Superior temporal gyrus (tissue), 1 donor: ENCODE measurements around the gene BAAT.
"Not testable (repeated sequence)": the region's sequence is repeated elsewhere in the genome, so short reads cannot be mapped to it uniquely, and the experiment has no call there.

Experiments
- DNase-seq: peaks from one replicate; pipeline ENCODE4 v3.0.0-alpha.2; 2016; ENCODE audit errors: extremely low spot score

Gene BAAT

DNA sequence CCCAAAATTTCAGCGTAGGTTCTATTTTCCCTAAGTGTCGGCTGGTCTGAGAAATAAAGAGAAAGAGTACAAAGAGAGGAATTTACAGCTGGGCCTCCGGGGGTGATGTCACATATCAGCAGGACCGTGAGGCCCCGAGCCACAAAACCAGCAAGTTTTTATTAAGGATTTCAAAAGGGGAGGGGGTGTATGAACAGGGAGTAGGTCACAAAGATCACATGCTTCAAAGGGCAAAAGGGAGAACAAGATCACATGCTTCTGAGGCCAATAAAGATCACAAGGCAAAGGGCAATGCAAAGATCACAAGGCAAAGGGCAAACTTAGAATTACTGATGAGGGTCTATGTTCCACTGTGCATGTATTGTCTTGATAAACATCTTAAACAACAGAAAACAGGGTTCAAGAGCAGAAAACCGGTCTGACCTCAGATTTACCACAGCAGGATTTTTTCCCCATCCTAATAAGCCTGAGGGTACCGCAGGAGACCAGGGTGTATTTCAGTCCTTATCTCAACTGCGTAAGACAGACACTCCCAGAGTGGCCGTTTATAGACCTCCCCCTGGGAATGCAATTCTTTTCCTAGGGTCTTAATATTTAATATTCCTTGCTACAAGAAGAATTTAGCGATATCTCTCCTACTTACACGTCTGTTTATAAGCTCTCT is at the start of gene BAAT:
TSS of gene BAAT (minus strand) at position 134 of the 664 bp plus-strand sequence. CDS start 13,602 bp downstream, outside the sequence.
- DNase-seq, result not testable (repeated sequence)

DNA sequence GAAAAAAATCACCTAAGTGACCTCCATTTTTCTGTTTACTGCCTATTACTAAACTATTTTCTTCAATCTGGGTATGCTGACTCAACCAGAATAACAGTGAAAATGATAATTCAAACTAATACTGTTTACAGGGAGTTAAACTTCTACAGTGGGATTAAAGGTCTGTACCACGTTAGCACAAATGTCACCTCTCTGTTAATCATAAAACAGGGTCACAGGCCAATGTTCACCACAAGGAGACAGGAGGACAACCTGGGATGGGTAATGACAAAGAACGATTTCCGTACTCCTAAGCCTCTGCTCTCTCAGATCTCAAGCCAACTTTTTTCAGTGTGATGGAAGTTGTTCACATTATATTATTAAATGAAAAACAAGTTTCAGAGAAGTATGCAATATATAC is 48.4 kb upstream of the BAAT start:
- DNase-seq, result no peak

DNA sequence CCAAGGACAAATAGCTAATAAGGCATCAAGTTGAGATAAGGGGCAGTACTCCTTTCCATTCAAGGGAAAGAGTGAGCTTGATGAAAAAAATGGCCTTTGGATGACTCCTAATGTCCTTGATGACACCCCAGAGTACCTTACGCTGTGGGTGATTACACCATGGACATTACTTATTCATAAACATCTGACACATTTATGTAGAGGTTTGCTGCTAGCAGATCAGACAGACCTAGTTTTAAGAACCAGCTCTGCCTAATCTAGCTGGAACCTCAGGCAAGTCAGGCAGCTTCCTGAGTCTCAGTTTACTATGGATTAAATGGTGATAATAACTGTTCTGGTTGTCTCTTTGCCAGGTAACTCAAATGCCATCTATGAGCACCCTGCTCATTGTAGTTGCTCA is 47.9 kb upstream of the BAAT start:
- no peak for DNase-seq

DNA sequence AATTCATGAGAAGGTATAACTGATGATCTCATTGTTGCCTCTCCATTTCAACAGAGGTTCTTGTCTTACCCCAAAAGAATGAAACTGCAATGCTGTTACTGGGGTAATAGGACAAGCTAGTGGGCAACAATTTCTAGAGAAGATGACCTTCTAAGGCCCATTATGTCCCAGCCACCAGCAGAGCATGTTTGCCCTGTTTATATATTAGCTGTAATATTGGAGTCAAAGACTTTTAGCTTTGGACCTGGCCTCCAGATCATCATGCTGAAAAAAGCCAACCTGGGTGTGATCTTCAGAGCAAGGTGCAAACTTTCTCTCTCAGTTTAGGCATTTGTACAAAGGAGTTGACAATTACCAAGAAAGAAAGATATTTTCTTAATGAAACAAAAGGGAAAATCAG is 47.4 kb upstream of the BAAT start:
- DNase-seq, result no peak

DNA sequence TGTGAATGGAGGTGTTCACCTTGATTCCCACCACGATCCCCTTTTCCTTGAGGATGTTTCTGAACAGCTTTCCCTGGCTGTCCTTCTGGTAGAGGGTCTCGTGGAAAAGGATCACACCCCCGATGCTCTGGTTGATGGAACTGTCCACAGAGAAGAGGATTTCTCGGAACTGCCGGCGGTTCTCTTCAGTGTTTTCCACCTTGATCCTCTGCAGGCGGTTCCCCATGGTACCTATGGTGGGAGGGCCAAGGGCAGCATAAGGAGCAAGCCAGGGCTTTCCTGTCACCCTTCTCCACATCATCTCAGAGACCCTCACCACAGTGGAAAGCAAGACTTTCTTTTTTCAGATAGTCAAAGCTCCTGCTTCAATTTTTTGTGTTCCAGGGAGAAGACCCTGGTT is 44.9 kb upstream of the BAAT start:
- DNase-seq, result no peak

DNA sequence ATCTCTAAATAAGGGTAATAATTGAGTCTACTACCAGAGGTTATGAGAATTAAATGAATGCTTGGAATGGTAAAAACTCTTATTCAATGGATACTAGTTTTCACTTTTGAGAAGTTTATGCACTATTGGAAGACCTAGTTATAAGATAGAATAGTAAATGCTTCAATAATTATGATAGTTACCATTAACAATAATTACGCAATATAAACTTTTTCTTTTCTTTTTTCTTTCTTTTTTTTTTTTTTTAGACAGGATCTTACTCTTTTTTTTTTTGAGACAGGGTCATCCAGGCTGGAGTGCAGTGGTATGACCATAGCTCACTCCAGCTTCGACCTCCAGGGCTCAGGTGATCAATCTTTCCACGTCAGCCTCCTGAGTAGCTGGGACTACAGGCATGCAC is 44.1 kb upstream of the BAAT start:
- DNase-seq, result no peak

DNA sequence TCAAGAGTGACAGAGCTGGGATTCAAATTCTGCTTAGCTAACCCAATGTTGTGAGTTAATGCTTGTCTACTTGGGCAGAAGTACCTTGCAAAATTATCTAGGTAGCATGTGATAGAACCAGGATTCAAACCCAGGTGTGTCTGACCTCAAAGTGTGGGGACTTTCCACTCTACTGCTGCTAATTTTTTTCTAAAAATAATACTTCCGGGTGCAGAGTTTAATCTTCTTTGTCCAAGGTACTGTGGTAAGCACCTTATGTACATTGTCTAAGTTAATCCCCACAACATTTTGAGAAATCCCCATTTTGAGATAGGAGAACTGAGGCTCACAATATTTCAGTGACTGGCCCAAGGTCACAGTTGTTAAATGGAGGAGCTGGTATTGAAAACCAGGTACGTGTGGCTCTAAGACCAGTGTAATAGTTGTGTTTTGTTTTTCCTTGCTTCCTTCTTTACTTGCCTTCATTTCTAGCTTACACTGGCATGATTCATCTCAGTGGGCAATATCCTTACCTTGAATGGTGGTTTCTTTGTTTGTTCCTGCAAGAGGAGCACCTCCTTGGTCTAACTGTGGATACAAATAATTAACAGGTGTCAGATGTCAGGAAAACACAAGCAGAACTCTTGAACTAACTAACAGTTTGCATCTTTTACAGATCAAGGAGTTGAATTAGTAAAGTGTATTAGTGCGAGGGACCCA is 43.3 kb upstream of the BAAT start:
- no peak for DNase-seq

DNA sequence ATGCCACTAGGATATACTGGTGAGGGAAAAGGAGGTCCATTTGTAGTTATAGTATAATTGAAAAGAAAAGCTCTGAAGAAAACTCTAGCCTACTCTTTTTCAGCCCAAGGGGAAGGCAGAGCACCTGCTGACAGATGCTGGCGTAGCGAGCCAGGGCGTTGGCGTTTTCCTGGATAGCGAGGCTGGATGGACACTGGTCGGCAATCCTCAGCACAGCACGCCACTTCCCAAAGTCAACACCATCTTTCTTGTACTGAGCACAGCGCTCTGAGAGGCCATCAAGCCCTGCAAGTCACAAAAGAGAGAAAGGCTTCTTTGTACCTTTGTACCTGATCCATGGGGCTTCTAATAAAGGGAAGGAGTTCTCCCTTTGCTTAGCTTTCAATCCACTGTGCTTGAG is 42.6 kb upstream of the BAAT start:
- no peak for DNase-seq

DNA sequence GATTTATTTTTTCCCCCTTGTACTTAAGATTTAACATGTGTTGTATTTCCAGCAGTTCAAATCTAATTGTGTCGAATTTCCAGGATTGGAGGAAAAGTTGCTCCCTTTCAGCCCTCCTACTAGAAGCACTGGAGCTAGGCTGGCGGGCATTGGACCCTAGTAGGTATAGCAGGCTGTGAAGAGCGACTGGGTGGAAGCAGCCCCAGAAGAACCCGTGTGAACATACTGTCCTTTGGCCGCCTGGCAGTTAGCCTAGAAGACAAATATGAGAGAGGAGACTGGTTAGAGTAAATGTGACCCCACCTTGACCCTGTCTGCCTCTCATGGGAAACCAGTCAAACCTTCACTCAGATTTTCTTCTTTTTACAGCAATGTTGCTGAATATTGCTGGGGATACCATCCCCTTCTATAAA is 36.9 kb upstream of the BAAT start:
- no peak for DNase-seq

DNA sequence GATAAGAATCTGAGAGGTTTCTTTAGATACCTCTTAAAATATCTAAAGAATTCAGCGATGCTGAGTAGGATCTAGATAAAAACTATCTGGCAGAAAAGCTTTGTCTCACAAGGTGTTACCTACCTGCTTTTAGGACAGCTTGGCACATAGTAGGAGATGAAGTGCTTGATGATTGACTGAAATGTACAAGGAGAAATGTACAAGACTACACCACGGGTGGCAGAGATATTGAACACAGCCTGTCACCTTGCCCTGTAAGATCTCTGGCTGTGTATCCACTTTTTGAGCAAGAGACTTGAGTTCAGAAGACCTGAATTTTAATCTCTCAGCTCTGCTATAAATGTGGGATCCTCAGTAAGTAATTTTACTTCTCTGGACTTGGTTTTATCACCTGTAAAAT is 35.1 kb upstream of the BAAT start:
- DNase-seq, result no peak

DNA sequence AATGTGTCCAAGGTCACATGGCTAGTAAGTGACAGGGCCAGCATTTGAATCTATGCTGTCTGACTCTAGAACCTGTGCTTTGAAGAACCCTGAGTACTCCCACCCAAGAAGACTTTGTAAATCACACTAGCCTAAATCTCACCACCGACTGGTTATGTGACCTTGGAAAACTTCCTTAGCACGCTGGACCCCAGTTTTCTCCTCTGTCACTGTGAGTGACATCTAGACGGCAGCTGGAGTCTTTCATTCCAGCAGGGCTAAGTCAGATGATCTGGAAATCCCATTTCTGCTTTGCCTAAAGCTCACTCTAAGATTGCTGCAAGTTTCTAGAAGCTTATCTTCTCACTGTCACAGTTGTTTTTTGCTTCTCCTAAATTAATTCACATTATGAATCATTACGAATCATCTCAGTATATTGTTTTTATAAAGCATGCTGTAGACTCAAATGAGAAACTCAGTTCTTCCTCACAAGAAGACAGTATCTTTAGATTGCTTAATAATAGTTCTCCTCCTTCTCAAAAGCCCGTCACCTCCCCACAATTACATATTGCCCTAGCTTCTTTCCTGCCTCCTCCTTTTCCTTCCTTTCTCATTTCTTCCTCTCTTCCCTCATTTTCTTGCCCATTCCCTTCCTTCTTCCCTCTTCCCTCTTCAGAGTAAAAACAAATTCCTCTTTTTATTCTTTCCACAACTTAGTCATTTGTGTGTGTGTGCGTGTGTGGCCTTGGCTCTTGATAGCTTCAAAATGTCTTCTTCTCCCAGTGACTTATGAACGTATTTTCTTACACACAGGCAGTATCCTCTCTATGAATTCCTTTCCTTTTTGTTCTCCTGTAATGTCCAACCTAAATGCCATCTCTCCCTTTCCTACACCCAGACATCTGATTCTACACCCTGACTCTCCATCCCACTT is 34.0 kb upstream of the BAAT start:
- DNase-seq, result no peak

DNA sequence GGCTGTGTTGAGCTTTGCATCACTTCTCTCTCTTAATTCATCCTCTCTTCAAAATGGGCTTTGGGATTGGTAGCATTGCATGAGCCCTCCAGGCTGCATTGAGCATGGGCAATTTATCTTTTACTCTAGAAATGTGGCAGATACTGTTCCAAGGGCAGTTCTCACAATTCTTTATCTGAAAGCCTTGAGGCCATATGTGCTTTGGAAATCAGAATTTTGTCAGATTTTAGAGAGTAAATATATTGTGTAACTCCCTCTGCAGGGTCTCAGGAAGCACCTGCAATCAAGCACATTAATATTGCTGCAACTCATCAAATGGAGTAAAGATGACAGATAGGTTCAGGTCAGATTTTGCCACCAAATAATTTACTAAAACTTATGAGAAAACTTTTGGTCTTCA is 33.2 kb upstream of the BAAT start:
- DNase-seq, result no peak

DNA sequence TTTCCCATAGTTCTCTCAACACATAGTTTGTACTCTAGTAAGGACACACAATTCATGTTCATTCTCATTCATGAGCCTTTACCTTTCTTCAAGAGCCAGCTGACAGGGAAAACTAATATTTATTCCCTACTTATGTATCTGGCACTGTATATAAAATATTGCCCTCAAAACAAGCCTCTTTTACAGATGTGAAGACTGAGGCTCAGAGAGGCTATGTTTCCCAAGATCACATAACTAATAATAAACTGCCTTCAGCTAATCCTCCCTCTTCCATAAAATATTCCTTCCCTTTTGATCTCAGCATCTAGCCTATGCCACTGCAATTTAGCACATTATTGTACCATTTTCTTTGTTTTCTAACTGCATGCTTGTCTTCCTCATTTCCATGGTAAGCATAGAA is 32.6 kb upstream of the BAAT start:
- no peak for DNase-seq

DNA sequence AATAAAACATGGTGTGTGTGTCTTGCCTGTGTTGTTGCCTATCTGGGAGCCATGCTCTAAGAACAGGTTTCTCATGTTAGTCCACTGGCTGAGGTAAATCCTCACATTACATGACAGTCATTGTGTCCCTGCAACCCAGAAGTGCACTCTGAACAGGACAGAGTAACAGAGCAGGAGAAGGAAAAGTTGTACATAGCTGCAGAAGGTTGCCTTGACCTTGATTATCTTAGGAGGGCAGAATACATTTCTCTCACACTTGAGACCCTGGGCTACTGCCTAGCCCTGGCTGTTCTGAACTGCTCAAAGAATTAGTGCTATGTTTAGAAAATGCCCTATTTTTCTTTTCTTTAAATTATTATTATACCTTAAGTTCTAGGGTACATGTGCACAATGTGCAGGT is 30.8 kb upstream of the BAAT start:
- DNase-seq, result no peak

DNA sequence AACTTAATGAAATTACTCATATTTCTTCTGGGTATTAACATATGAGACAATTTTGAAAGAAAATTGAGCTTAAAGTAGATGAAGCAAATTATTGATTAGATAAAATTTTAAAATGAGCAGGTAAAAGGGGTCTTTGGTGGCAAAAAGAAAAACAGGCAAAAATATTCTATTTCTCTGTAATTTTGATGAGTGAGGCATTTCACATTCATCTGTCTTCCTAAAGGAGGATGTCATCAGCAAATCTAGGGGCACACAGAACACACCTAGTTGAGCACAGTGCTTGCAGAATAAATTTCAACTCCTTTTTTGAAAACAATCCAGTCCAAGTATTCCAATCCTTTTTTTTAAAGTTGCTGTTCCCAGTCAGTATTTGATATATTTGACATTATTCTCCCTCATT is 30.0 kb upstream of the BAAT start:
- DNase-seq, result no peak

DNA sequence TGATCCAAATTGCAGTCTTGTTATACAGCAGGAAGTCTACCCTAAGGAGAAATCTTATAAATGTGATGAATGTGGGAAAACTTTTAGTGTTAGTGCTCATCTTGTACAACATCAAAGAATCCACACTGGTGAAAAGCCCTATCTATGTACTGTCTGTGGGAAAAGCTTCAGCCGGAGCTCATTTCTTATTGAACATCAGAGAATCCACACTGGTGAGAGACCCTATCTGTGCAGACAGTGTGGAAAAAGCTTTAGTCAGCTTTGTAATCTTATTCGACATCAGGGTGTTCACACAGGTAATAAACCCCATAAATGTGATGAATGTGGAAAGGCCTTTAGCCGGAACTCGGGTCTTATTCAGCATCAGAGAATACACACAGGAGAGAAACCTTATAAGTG is 24.3 kb upstream of the BAAT start:
- no peak for DNase-seq

DNA sequence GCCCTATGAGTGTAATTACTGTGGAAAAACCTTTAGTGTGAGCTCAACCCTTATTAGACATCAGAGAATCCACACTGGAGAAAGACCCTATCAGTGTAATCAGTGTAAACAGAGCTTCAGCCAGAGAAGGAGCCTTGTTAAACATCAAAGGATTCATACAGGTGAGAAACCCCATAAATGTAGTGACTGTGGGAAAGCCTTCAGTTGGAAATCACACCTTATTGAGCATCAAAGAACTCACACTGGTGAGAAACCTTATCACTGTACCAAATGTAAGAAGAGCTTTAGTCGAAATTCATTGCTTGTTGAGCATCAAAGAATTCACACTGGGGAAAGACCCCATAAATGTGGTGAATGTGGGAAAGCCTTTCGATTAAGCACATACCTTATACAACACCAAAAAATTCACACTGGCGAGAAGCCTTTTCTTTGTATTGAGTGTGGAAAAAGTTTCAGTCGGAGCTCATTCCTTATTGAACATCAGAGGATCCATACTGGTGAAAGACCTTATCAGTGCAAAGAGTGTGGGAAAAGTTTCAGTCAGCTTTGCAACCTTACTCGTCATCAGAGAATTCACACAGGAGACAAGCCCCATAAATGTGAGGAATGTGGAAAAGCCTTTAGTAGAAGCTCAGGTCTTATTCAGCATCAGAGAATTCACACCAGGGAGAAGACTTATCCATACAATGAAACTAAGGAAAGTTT is 23.7 kb upstream of the BAAT start:
- no peak for DNase-seq

DNA sequence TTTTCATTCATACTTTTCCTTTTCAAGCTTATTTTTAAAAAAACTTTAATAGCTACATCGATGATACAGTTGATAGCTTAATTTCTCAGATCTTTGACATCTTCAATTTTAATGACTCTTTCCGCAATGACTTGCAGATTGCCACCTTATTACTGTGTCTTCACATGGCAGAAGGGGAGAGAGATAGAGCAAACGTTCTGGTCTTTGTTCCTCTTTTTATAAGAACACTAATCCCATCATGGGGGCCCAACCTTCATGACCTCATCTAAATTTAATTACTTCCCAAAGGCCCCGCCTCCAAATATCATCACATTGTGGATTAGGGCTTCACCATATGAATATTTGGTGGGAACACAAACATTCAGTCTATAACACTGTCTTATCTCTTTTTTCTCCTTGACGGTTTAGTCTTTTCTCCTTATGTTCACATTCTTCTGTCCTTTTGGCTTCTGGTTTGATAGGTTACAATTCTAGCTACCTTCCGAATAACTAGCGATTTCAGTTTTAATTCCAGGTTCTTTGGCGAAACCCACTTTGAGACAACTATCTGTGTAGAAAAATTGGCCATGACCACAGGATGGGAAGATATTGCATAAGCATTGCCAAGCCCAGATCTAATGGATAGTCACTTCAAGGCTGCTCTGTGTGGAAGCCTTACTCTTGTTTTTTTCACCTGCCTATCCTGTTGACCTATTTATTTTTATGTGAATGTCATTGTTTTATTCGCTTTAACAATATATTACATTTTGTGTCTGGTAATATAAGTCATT is 18.9 kb upstream of the BAAT start:
- DNase-seq, result no peak

DNA sequence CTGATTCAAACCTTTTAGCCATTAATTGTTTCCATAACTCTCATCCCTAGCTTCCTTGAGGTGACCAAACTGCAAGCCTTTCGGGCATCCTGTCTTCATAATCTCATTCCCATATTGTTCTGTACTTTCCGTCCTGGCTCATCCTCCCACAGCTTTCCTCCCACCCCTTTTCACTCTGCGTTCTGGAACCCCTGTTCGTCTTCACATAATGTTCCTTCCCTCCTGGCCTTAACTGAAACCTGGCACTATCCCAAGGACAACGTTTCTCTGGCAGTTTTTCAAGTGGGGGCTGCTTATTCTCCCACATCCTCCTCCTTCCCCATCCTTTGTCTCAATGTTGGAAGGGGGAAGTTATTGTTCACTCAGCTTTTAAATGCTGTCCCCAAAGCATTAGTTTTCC is 15.3 kb upstream of the BAAT start:
- DNase-seq, result no peak

DNA sequence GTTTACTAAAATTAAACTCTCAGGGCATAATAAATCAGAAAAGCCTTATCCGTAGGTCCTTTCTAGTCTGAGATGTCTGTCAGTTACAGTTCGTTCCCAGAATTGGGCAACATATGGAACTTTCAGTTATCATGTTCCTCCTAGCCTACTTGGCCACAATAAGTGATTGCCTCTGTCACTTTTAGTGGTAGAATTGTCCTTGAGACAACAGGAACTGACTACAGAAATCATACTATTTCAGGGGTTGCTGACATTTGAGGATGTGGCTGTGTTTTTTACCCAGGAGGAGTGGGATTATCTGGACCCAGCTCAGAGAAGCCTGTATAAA is 14.8 kb upstream of the BAAT start:
- no peak for DNase-seq

DNA sequence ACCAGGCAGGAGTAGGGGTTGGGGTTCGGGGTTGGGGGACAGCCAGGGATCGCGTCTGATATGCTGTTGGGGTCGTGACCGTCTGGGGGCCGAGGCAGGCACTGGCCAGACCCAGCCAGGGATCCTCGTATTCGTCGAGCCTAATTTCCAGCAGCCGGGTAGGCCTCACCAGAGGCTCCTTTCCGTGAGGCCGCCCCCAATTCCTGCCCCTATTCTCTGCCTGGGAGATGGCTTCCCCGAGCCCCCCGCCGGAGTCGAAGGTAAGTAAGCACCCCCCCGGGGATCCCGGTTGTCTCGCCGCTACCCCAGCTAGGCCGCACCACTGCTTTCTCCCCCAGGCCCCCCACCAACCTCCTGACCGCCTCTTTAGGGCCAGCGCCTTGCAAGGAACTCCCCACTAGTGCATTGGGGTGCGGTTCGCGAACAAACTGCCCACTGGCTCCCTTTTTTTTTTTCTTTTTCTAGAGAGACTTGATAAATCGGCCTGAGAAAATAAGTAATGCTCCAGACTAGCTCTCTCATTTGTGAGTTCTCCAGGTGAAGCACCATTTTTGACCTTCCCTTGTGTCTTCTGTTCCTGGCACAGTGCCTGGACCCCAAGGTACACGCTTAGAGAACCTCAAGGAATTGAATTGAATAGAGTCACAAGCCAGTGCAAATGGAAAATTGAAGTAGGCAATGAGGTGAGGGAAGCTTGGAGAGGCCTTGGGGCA is 14.3 kb upstream of the BAAT start:
- DNase-seq, result peak; percentile 35
